IPS-18c (cell line): Measurements from ENCODE around the gene FAM222B.

Experiments
- H3K4me3 ChIP-seq: 2 replicates; pipeline ENCODE4 v1.7.0; 2013; ENCODE audit warnings: low read depth, mild to moderate bottlenecking, low read length, moderate library complexity; ENCODE audit not compliant: insufficient read depth
- H3K9me3 ChIP-seq: one replicate; pipeline ENCODE4 v1.6.1; 2013; ENCODE audit warnings: mild to moderate bottlenecking, low read length, moderate library complexity; ENCODE audit not compliant: control insufficient read depth, insufficient read depth

FAM222B gene

DNA sequence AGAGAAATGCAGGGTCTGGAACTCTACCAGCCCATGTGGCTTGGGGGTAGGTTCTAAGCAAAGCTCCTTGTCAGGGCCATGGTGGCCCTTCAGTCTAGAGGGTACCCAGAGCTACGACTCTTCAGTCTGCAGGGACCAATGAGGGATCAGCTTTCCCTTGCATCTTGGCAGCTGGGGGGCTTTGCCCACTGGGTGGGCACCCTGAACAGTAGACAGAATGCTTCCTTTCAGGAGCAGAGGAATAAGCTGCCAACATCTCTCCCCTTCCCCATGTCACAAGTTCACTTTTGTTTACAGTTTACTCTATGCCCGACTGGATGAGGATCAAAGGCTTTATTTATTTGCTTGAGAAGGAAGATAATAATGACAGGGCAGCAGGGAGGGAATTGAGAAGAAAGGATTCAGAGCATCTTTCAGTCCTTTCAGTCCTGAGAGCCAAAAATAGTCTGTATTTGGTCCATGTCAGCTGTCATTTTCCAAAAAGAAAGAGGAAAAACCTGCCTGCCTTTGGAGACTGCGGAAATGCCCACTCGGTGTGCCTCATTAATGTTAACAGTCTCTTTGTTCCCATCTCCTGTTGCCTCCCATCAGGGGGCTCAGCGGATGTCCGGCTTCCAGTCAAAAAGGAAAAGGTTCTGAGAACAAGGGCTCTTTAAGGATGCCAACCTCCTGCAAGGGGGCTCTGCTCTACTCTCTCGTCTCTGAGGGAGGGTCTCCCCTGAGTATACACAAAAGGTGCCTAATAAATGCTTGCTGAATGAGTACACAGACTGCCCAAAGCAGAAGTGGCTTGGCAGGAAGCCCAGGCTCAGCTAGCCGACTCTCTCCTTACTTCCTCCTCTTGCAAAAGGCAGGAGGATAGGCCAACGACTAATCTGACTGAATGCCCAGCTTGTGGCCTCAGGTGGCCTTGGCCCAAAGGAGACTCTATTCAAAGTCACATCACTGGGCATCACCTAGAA, 81.7 kb downstream of the FAM222B start:
- H3K4me3 ChIP-seq = peak overlapping the region; percentile 34; the same call in 1 of the 2 replicates
- no peaks in the 10 kb centered on the region for H3K9me3 ChIP-seq

DNA sequence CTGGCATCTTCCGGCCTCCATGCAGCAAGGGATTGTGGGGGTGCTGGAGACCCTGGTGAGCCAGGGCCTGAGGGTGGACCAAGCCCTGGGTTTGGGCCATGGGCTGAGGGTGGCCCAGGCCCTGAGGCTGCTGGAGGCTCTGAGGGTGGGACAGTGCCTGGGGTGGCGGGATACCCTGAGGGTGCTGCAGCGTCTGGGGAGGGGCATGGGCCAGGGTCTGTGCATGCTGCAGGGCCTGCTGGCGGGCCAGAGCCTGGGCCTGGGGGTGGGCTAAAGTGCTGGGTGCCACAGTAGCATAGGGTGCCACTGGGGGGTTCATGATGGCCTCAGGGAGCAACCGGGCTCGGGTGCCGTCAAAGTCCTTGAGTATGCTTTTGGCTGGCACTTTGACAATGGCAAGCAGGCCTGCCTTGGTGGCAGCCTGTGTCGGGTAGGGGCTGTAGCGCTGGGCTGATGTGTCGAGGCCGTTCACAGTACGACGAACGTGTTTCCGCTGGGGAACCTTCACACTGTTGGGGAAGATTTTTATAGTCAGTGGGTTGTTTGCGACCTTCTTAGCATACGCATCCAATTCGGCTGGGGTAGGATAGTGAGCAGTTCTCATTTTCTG, 83.2 kb downstream of the FAM222B start:
- no peaks in the 10 kb centered on the region for H3K9me3 ChIP-seq
- H3K4me3 ChIP-seq = no peak overlapping the region

DNA sequence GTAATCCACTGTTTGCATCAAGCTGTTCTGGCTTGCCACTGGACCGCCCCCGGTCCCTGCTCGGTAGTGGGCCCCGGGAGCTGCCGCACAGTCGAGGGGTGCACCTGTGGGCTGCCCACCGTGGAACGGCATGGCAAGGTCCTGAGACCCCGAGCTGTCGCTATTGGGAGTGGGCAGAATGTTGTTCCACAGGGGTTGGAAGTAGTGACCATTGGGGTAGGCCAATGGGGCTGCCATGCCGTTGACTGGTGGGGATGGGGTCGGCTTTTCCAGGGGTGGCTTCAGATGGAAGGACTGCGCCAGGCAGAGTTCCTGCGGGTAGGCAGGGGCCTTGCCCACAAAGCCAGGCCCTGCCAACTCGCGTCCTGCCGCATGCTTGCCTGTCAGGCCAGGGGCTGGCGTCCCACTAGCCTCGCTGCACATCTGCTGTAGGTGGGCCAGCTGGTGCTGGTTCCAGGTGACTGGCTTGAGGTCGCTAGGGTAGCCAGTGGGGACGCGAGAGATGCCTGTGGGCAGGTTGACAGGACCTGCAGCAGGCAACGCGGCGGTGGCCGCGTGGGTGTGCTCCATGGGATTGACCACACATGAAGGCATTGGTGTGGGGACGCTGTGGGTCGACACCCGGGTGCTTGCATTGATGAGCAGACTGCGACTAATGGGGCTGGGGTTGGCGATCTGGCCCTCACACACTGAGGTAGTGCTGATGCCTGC, 84.0 kb downstream of the FAM222B start:
- no peak overlapping the region; the same call in 1 of the 2 replicates for H3K4me3 ChIP-seq
- no peaks in the 10 kb centered on the region for H3K9me3 ChIP-seq

DNA sequence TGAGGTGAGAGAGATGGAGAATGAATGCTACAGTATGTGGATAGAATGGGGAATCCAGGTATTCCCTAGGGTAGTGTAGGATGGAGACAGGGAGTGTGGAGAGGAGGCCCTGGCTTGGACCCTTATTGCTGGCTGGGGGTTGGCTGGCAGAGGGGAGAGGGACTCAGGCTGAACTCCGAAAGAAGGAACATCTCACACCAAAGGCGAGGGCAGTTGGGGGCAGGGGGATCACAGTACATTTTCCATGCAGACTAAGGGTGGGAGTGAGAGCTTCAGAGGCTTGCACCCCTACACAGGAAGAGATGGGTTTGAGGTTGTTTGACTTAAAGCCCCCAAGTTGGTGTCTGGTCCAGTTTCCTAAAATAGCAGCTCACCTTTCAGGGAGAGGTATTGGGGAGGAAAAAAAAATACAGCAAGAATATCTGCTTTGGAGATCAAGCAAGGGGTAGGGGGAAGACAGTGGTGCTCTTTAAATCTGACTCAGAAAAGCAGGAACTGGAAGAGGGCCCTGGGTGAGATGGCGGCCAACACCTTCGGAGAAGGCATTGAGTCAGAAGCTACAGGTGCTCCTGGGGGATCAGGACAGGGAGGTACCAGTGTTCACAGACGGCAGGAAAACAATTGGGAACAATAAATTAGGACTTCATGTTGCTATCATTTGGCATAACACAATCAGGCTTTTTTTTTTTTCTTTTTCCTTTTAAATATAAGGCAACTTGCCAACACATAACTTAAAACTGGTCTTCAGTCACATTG, 86.4 kb downstream of the FAM222B start:
- Histone ChIP-seq H3K9me3 (no peaks in the 10 kb centered on the region), H3K4me3 (no peak overlapping the region)

DNA sequence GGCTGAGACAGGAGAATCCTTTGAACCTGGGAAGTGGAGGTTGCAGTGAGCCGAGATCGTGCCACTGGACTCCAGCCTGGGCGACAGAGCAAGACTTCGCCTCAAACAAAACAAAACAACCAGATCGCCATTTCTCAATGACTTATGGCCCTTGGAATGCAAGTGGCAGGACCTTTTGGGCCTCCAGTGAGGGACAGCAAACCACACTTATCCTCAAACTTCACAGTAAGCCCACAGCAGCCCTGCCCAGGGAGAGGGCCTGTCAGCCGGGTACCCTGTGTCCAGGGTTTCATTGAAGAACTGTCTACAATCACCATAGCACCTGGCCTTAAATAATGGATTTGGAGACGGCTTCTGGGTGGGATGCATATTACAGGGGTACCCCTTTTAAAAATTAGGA, 87.1 kb downstream of the FAM222B start:
- Histone ChIP-seq H3K4me3 (no peak overlapping the region), H3K9me3 (no peaks in the 10 kb centered on the region)

DNA sequence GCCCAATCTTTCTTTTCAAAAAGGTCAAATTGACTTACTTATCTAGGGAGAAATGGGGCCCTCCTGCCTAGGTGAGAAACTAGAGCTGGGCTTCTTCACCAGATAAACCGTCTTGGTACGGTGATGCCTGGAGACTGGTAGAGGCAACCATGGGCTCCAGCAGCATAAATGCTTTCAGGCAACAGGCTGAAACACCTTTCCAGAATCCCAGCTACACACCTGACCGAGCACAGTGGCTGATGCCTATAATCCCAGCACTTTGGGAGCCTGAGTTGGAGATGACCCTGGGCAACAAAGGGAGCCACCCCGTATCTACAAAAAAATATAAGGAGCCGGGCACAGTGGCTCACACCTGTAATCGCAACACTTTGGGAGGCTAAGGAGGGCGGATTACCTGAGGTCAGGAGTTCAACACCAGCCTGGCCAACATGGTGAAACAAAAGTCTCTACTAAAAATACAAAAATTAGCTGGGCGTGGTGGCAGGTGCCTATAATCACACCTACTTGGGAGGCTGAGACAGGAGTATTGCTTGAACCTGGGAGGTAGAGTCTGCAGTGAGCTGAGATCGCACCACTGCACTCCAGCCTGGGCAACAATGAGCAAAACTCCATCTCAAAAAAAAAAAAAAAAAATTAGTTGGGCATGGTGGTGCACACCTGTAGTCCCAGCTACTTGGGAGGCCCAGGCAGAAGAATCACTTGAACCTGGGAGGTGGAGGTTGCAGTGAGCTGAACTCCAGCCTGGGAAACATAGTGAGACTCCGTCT, 90.8 kb downstream of the FAM222B start:
- no peaks in the 10 kb centered on the region for H3K9me3 ChIP-seq
- no peak overlapping the region for H3K4me3 ChIP-seq

DNA sequence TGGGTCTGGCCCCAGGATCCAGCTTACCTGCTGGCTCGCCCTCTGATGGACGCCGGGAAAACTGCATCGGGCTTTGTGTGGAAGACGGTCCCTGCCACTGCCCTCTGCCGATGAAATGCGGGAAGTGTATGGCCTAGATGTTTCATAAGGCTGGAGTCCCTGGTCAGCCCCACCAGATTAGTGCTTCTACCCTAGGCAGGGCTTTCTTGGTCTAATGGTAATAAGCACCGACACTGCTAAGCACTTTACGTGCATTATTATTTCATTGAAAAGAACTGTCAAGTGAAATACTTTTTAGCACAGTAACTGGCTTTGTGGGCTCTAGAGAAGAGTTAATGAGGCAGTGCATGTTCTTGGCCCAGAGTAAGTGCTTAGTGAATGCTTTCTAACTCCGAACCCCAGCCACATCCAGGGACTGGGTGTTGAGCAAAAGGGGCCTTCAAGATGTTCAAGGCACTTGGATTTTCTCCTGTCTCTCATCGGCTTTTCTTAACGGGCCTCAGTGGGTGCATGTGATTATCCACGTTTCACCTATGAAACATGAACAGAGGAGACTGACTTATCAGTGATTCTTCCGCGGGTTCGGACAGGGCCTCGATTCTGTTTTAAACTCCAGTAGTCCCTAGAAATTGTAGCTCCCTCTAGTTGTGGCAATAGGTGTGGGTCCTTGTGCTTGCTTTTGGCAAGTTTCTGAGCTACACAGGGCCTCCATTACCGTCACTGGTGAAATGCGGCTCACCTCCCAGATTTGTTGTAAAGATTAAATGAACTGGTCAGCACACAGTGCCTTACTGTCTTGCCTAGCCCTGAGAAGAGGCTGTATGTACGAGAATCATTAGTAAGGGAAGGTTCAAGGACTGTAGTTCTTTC, 92.2 kb downstream of the FAM222B start:
- Histone ChIP-seq H3K9me3 (no peaks in the 10 kb centered on the region), H3K4me3 (no peak overlapping the region)

DNA sequence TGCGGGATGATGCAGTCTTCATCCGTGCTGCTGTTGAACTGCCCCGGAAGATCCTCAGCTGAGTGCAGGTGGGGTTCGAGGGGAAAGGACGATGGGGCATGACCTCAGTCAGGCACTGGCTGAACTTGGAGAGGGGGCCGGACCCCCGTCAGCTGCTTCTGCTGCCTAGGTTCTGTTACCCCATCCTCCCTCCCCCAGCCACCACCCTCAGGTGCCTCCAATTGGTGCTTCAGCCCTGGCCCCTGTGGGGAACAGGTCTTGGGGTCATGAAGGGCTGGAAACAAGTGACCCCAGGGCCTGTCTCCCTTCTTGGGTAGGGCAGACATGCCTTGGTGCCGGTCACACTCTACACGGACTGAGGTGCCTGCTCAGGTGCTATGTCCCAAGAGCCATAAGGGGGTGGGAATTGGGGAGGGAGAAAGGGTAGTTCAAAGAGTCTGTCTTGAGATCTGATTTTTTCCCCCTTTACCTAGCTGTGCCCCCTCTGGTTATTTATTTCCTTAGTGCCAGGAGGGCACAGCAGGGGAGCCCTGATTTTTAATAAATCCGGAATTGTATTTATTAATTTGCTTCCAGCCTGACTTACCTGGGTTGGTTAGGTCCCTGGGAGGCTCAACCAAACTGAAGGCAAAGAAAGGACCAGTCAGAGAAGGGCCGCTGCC, 92.9 kb downstream of the FAM222B start:
- Histone ChIP-seq H3K4me3 (no peak overlapping the region), H3K9me3 (no peaks in the 10 kb centered on the region)

DNA sequence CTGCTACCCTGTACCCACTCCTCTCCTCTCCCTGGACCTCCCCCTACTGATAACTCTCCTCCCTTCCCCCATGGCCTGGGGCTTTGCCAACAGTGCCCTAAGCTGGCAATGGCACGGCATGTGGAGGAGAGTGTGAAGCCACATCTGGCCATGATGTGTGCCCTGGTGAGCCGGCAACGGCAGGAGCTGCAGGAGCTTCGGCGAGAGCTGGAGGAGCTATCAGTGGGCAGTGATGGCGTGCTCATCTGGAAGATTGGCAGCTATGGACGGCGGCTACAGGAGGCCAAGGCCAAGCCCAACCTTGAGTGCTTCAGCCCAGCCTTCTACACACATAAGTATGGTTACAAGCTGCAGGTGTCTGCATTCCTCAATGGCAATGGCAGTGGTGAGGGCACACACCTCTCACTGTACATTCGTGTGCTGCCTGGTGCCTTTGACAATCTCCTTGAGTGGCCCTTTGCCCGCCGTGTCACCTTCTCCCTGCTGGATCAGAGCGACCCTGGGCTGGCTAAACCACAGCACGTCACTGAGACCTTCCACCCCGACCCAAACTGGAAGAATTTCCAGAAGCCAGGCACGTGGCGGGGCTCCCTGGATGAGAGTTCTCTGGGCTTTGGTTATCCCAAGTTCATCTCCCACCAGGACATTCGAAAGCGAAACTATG, 93.6 kb downstream of the FAM222B start:
- no peak overlapping the region for H3K4me3 ChIP-seq
- no peaks in the 10 kb centered on the region for H3K9me3 ChIP-seq

DNA sequence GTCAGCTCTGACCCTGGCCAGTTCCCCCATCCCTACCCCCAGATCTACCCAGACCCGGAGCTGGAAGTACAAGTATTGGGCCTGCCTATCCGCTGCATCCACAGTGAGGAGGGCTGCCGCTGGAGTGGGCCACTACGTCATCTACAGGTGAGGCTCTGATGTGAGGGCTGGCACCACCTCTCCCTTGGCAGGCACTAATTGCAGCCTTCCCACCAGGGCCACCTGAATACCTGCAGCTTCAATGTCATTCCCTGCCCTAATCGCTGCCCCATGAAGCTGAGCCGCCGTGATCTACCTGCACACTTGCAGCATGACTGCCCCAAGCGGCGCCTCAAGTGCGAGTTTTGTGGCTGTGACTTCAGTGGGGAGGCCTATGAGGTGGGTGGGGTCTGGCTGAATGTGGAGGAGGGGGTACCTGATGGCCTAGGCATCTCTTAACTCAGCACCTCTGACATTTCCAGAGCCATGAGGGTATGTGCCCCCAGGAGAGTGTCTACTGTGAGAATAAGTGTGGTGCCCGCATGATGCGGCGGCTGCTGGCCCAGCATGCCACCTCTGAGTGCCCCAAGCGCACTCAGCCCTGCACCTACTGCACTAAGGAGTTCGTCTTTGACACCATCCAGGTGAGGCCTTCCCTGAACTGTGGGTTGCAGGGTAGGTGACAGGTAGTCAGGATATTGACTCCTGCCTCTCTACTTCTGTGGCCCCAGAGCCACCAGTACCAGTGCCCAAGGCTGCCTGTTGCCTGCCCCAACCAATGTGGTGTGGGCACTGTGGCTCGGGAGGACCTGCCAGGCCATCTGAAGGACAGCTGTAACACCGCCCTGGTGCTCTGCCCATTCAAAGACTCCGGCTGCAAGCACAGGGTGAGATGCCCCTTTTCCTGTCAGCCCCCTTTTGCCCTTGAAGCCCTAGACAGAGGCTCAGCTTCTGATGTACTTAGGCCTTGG, 94.5 kb downstream of the FAM222B start:
- no peaks in the 10 kb centered on the region for H3K9me3 ChIP-seq
- no peak overlapping the region for H3K4me3 ChIP-seq

DNA sequence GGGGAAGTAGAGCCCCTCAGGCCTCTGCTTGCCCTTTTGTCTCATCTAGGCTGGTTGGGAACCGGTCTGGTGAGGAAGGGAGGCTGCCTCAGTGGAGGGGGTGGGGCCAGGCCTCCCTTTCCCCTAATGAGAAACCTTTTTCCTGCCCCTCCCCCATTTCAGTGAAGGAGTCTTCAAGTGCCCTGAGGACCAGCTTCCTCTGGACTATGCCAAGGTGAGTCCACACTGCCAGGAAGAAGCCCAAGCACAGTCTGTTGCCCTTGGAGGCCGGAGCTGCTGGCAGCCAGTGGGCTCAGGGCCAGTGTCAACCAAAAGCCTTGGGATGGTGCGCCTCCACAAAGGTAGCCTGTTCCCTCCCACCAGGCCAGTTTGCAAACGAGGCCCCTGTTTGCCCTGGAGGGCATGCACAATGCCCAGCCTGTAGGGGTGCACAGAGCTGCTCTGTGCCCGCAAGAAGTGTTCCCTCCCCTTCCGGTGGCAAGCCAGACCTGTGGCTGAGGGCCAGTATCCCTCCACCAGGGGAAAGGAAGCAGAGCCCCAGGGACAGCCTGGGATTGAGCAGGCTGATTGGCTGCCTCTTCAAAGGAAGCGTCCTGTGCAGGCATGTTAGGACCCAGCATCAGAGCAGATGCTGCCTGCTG, 95.4 kb downstream of the FAM222B start:
- H3K9me3 ChIP-seq = no peaks in the 10 kb centered on the region
- H3K4me3 ChIP-seq = peak overlapping the region; percentile 74

DNA sequence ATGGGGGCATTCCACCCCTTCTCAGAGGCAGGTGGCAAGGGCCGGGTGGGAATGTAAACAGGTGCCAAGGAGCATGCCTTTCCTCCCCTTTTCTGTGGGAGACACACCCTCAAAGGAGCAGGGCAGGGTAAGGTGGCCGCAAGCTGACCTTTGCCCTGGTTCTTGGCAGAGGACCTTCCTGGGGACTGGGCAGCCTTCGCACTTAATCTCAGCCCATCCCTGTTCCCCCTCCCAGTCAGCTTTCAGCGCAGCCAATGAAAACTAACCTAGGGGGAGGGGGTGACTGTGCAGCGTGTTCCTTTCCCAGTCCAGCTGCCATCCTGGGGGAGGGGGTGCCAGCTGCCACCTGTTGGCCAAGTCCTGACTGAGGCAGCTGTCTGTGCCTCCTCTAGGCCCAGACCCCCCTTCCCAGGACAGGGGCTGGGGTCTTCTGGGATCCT, 96.0 kb downstream of the FAM222B start:
- Histone ChIP-seq H3K9me3 (no peaks in the 10 kb centered on the region), H3K4me3 (peak overlapping the region; percentile 74)

DNA sequence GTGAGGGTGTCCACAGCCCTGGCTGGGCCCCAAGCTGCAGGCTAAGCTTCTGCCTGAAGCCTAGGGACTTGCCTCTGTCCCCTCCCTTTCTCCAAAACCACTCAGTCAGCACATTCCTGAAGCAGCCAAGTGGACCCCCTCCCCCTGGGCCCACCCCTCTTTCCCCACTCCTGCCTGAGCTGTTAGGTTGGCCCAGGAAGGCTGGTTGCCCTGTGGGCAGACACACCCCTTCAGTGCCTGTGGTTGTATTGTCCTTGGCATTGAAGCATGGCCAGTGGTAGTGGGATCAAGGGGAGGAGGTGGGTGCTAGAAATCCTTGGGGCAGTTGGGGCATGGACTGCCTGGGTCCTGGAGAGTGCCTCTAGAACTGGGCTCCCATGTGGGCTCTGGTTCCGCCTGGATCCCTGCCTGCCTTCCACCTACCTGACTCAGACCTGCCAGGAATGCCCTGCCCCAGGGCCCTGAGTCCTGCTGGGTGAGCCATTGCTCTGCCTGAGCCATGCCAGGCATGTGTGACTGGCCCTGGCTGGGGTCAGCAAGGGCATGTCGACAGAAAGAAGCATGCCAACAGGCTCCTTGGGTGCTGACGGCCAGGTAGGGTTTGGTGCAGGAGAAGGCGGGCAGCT, 96.7 kb downstream of the FAM222B start:
- H3K9me3 ChIP-seq = no peaks in the 10 kb centered on the region
- H3K4me3 ChIP-seq = peak overlapping the region; percentile 74
